Sigmoid colon (tissue), 4 donors: ENCODE measurements around the gene BAD.

Experiments
- CTCF ChIP-seq, 4 experiments: fragments of 450-650 bp in 3 of 4; fragments of 200-600 bp in 1 of 4; IDR thresholded peaks; one replicate each; pipeline ENCODE4 v1.5.1; 2016 to 2019; ENCODE audit warnings: antibody characterized with exemption in 4 of 4, mild to moderate bottlenecking in 3 of 4, moderate library complexity in 2 of 4
- EP300 ChIP-seq, 4 donors: sonication (generic); formaldehyde crosslinking; IDR thresholded peaks; one replicate each; pipeline ENCODE4 v1.6.1; 2017; ENCODE audit warnings: antibody characterized with exemption in 4 of 4
- POLR2A ChIP-seq, 2 donors: fragments of 450-650 bp; IDR thresholded peaks; one replicate each; pipeline ENCODE4 v1.6.1; 2016; ENCODE audit warnings: antibody characterized with exemption in 2 of 2, mild to moderate bottlenecking in 2 of 2, moderate library complexity in 2 of 2
- POLR2AphosphoS5 ChIP-seq, 4 donors: sonication (generic); formaldehyde crosslinking; IDR thresholded peaks; one replicate each; pipeline ENCODE4 v1.6.1; 2017; ENCODE audit warnings: antibody characterized with exemption in 4 of 4

- TF ChIP-seq CTCF (IDR thresholded peaks at IDR 0.05) (no peak), POLR2AphosphoS5 (IDR thresholded peaks at IDR 0.05) (no peak), POLR2A (IDR thresholded peaks at IDR 0.05) (no peak), EP300 (IDR thresholded peaks at IDR 0.05) (no peak)
These were observed 43.5 kb upstream of the BAD start for GRCh38 chr11:64327993-64328392.
